GM19240 (cell line): ENCODE measurements around the gene SUSD3.

Experiments used
- DNase-seq: peaks from one replicate; pipeline ENCODE4 v3.0.0; 2011; ENCODE audit warnings: low spot score; ENCODE audit not compliant: insufficient read length

The SUSD3 gene

GRCh38 chr9:93051680-93052089 lies 6.8 kb upstream of the SUSD3 start:
- DNase-seq, result no peak

DNA sequence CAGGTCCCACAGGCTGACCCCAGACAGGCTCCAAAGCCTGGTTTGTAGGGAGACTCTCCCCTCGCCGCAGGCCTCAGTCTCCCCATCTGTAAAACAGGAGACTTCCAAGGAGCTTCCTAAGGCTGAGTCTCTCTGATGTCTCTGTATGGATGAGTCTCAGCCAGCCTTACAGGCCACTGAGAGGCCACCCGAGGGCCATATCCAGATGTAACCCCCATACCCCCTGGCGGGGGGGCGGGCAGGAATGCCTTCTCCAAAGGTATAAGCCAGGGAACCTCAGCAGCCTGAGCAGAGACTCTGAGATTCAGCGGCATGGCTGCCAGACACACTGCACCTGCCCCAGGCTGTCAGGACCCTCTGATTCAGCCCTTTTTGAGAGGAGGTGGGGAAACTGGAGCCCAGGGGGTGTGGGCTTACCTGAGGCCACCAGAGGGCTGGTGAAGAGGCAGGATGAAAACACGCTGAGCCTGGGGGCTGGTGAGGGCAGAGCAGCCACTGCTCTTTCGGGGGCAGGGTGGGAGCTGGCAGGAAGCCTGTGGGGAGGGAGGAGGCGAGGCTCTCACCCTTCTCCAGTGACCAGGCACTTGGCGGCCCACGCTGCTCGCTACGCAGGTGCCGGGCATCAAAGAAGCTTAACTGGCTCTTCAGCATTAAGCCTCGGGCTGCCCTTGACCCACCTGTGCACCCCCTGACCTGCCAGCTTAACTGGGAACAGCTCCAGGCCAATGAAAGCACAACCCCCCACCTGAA lies 5.5 kb upstream of the SUSD3 start:
- no peak for DNase-seq

- DNase-seq, result no peak
Measured at GRCh38 chr9:93053781-93054331, 4.6 kb upstream of the SUSD3 start.

GRCh38 chr9:93054758-93055704 lies 3.5 kb upstream of the SUSD3 start:
- DNase-seq, result no peak

GRCh38 chr9:93057042-93057702 lies 1.3 kb upstream of the SUSD3 start:
- no peak for DNase-seq

DNA sequence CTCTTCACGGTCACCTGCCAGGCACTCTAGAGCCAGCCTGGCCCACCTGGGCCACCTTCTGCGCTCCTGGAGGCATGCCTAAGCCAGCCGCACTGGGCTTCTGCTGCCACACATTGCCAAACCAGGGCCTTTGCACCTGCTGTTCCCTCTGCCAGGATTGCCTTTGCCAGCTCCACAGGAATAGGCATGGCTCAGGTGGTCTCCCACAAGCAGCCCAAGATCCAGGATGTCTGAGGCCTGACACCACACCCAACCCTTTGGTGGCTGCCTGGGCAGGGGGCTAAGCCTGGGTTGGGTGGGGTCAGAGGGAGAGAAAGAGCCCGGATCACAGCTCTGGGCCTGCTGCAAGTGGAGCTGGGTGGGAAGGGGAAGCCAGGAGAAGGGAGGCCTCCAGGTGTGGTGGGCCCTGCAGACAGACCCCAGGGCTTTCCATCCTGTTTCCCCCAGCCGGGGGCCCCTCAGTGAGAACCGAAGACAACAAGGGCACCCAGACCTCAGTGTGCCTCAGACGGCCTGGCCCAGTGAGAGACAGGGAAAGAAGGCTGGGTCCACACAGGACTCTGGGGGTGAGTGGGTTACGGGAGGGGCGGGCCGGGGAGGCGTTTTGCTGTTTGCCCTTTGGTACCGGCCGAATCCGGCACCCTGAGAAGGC lies 672 bp upstream of the SUSD3 start:
- DNase-seq, result no peak

GRCh38 chr9:93059011-93059714 lies 662 bp downstream of the SUSD3 start:
- DNase-seq, result no peak

DNA sequence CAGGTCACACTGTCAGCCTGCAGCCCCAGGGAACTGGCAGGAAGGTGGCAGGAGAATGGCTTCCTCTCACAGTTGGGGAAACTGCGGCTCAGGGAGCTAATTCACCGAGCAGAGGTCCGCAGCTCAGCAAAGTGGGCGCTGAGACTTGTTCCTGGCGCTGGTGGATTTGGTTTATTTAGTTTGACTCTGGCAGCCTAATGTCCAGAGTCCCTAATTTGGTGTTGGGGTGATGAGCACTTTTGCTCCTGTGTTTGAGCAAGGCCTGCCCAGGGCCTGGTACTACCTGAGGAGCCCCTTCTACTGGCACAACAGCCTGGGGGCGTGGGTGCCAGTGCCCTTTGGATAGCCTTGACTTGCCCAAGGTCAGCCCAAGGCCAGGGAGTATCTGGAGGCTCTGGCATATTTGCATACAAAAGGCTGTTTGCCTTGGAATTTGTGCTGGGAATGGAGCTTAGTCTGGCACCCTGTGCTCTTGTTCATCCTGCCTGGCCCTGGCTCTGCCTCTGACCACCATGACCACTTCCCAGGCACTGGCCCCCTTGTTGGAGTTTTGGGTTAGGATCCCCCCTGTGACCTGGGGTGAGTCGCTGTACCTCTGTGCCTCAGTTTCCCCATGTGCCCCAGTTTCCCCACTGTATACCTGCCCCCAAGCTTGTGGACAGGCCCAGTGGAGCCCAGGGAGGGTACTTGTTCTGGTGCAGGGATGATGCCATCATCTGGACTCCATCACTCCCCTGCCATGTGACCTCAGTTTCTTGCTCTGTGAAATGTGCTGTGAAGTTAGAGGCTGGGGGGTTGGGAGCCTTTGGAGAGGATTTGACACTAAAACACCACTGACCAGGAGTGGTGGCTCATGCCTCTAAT lies 1.4 kb downstream of the SUSD3 start:
- no peak for DNase-seq

DNA sequence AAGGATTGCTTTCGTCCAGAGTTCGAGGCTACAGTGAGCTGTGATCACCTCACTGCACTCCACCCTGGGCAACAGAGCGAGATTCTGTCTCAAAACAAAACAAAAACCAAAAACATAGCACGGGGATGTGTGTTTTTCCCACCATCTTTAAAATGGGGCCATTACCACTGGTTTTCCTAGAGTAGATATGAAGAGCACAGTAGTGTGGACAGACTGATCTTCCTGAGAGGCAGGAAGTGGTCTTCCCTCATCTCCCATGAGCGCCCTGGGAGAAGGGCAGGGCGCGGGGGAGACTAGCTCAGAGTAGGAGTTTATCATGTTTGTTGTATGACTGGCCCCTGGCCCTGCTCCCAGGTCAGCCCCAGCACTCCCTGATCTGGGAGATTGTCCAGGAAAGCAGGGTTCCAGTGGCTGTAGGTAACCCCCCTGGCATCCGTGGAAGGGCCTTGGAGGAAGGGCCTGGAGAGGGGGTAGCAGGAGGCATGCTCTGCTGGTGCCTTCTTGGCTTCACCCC lies 2.3 kb downstream of the SUSD3 start:
- no peak for DNase-seq

- no peak for DNase-seq
Measured at GRCh38 chr9:93061260-93061751, 2.8 kb downstream of the SUSD3 start.

- peak; percentile 48 for DNase-seq
Measured at GRCh38 chr9:93061791-93062763, 3.6 kb downstream of the SUSD3 start.

GRCh38 chr9:93064392-93065134 lies 6.1 kb downstream of the SUSD3 start:
- peak; percentile 91 for DNase-seq

GRCh38 chr9:93065135-93065720 lies 6.7 kb downstream of the SUSD3 start:
- no peak for DNase-seq

DNA sequence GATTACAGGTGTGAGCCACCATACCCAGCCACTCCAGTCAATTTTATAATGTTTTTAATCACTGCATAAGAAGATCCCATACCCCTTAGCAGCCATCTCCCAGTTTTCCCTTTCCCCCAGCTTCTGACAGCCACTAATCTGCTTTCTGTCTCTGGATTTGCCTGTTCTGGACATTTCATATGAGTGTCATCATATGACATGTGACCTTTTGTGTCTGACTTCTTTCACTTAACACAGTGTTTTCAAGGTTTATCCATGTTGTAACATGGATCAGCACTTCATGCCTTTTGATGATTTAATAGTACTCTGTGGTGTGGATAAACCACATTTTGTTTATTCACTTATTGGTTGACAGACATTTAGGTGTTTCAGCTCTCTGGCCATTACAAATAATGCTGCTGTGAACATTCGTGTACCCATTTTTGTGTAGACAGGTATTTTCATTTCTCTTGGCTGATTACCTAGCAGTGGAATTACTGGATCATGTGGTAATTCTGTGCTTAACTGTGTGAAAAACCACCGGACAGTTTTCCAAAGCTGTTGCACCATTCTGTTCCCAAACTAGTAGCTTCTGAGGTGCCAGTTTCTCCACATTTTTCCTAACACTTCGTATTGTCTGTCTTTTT lies 8.6 kb downstream of the SUSD3 start:
- DNase-seq, result no peak

GRCh38 chr9:93068956-93069355 lies 10.5 kb downstream of the SUSD3 start:
- no peak for DNase-seq

- DNase-seq, result no peak
Measured at GRCh38 chr9:93071464-93071863, 13.0 kb downstream of the SUSD3 start.
